Fibroblast of lung (primary cell): ENCODE results near the gene CTNNA2.

Source experiments
- CTCF ChIP-seq, 2 donors: IDR thresholded peaks in 1 of 2; conservative IDR thresholded peaks in 1 of 2; 1 replicate in 1 of 2; 2 replicates in 1 of 2; pipeline ENCODE4 v1.5.1; 2011 to 2012; ENCODE audit warnings: low read length in 2 of 2, control low read depth in 1 of 2, inconsistent platforms in 1 of 2, low read depth in 1 of 2, mild to moderate bottlenecking in 1 of 2
- EZH2 ChIP-seq: IDR thresholded peaks from 2 replicates; pipeline ENCODE4 v1.5.1; 2012; ENCODE audit warnings: low read length, control low read depth, mild to moderate bottlenecking; ENCODE audit errors: missing control alignments

- TF ChIP-seq CTCF (conservative IDR thresholded peaks at IDR 0.05 in 1 of 2, IDR thresholded peaks at IDR 0.05 in 1 of 2; ENCODE audit: low read depth in 1 of 2, low read length in 2 of 2), result no peak
- no peak for TF ChIP-seq EZH2
These were observed 507.0 kb downstream of the CTNNA2 start for GRCh38 chr2:80019571-80020460.
